ENCODE data around the gene ZBTB24.

DNA sequence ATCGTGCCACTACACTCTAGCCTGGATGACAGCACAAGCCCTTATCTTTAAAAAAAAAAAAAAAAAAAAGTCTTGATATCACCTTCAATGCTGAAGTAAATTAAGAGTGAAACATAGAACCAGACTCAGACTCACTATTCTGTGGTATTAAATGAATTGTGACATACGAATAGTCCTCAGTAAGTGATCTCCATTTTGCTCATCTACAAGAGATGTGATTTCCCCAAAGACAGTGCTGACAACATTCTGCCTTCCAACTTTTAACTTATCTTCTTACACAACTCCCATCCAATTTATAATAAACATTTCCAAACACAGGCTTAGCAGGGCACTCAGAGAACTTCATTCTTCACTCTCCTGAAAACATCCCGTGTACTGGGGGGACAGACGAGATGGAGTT lies 8.0 kb downstream of the ZBTB24 start:
- TF ChIP-seq, protein P1, sequence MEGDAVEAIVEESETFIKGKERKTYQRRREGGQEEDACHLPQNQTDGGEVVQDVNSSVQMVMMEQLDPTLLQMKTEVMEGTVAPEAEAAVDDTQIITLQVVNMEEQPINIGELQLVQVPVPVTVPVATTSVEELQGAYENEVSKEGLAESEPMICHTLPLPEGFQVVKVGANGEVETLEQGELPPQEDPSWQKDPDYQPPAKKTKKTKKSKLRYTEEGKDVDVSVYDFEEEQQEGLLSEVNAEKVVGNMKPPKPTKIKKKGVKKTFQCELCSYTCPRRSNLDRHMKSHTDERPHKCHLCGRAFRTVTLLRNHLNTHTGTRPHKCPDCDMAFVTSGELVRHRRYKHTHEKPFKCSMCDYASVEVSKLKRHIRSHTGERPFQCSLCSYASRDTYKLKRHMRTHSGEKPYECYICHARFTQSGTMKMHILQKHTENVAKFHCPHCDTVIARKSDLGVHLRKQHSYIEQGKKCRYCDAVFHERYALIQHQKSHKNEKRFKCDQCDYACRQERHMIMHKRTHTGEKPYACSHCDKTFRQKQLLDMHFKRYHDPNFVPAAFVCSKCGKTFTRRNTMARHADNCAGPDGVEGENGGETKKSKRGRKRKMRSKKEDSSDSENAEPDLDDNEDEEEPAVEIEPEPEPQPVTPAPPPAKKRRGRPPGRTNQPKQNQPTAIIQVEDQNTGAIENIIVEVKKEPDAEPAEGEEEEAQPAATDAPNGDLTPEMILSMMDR (IDR thresholded peaks at IDR 0.05) = no peak
- TF ChIP-seq POLR2A (IDR thresholded peaks at IDR 0.05) = no peak

All from uterus (tissue), 2 donors.